GM23338 (cell line): Measurements from ENCODE around the gene STAC2. TPM values are rescaled to one million over a fixed set of nuclear protein-coding genes. Genes with fewer than 3 reads are reported as not detected.

ENCODE experiments used
- ATAC-seq: fragments of 200-7000 bp; cut with Tn5 transposase; 3 replicates; pipeline ENCODE4 v1.9.1; 2020
- DNase-seq: peaks from one replicate; pipeline ENCODE4 v3.0.0-alpha.2; 2015; ENCODE audit warnings: low spot score
- H2AFZ ChIP-seq: fragments of 200-600 bp; sonication (generic); 2 replicates; pipeline ENCODE4 v1.8.0; 2016; ENCODE audit warnings: antibody characterized with exemption, mild to moderate bottlenecking, moderate library complexity
- H3F3A ChIP-seq: fragments of 200-600 bp; sonication (generic); replicated peaks from 2 replicates; pipeline ENCODE4 v1.8.0; 2017; ENCODE audit warnings: antibody characterized with exemption, mixed run types, low read depth
- H3K27ac ChIP-seq: fragments of 200-600 bp; sonication (generic); 2 replicates; pipeline ENCODE4 v1.6.1; 2016; ENCODE audit warnings: low read depth
- H3K27me3 ChIP-seq: fragments of 200-600 bp; sonication (generic); 2 replicates; pipeline ENCODE4 v1.8.0; 2016; ENCODE audit warnings: mild to moderate bottlenecking, mixed run types, moderate library complexity; ENCODE audit not compliant: insufficient read depth
- H3K36me3 ChIP-seq: fragments of 200-600 bp; sonication (generic); 2 replicates; pipeline ENCODE4 v1.8.0; 2016; ENCODE audit warnings: mild to moderate bottlenecking; ENCODE audit not compliant: insufficient read depth
- H3K4me1 ChIP-seq: fragments of 200-600 bp; sonication (generic); 2 replicates; pipeline ENCODE4 v1.8.0; 2016; ENCODE audit warnings: mild to moderate bottlenecking, moderate library complexity; ENCODE audit not compliant: insufficient read depth
- H3K4me2 ChIP-seq: fragments of 200-600 bp; sonication (generic); 2 replicates; pipeline ENCODE4 v1.7.1; 2017; ENCODE audit warnings: mixed run types
- H3K4me3 ChIP-seq: fragments of 200-600 bp; sonication (generic); 2 replicates; pipeline ENCODE4 v1.6.1; 2016; ENCODE audit warnings: mixed run types
- H3K79me2 ChIP-seq: fragments of 200-600 bp; sonication (generic); replicated peaks from 2 replicates; pipeline ENCODE4 v1.8.0; 2017; ENCODE audit warnings: mild to moderate bottlenecking; ENCODE audit not compliant: insufficient read depth
- H3K9me2 ChIP-seq: fragments of 200-600 bp; sonication (generic); 2 replicates; pipeline ENCODE4 v1.8.0; 2017; ENCODE audit not compliant: insufficient read depth
- H4K20me1 ChIP-seq: fragments of 200-600 bp; sonication (generic); replicated peaks from 2 replicates; pipeline ENCODE4 v1.8.0; 2017; ENCODE audit warnings: mild to moderate bottlenecking; ENCODE audit not compliant: insufficient read depth
- H3K27ac Mint-ChIP-seq: 2 replicates; pipeline ENCODE4 v1.8.0; 2020; ENCODE audit warnings: inconsistent platforms, mild to moderate bottlenecking, moderate library complexity, mixed read lengths
- H3K27me3 Mint-ChIP-seq: 3 replicates; pipeline ENCODE4 v1.8.0; 2022; ENCODE audit warnings: low read depth, mild to moderate bottlenecking, moderate library complexity, mixed read lengths, inconsistent platforms; ENCODE audit not compliant: insufficient read depth, poor library complexity
- H3K36me3 Mint-ChIP-seq: 3 replicates; pipeline ENCODE4 v1.8.0; 2021; ENCODE audit warnings: low read depth, mild to moderate bottlenecking, inconsistent platforms, moderate library complexity, mixed read lengths
- H3K4me1 Mint-ChIP-seq: 3 replicates; pipeline ENCODE4 v1.8.0; 2020; ENCODE audit warnings: mild to moderate bottlenecking, inconsistent platforms, mixed read lengths
- H3K4me3 Mint-ChIP-seq: 3 replicates; pipeline ENCODE4 v1.8.0; 2021; ENCODE audit warnings: moderate library complexity, mild to moderate bottlenecking, inconsistent platforms, mixed read lengths
- H3K9me3 Mint-ChIP-seq: 3 replicates; pipeline ENCODE4 v1.8.0; 2020; ENCODE audit warnings: moderate library complexity, mild to moderate bottlenecking, inconsistent platforms, mixed read lengths
- CREB1 ChIP-seq: fragments of 250-450 bp; sonication (Bioruptor Pico); IDR thresholded peaks from 2 replicates; pipeline ENCODE4 v1.5.0; 2020; ENCODE audit warnings: low read depth, mild to moderate bottlenecking, moderate library complexity
- EZH2 ChIP-seq: fragments of 200-600 bp; sonication (generic); IDR thresholded peaks from one replicate; pipeline ENCODE4 v1.8.0; 2017; ENCODE audit warnings: antibody characterized with exemption, mild to moderate bottlenecking, low read depth; ENCODE audit not compliant: unreplicated experiment
- EZH2phosphoT487 ChIP-seq: fragments of 200-600 bp; sonication (generic); IDR thresholded peaks from one replicate; pipeline ENCODE4 v1.8.1; 2018; ENCODE audit warnings: antibody characterized with exemption; ENCODE audit not compliant: unreplicated experiment
- JUNB ChIP-seq: IDR thresholded peaks from one replicate; pipeline ENCODE4 v1.6.1; 2016; ENCODE audit warnings: antibody characterized with exemption; ENCODE audit not compliant: unreplicated experiment
- NANOG ChIP-seq: IDR thresholded peaks from 2 replicates; pipeline ENCODE4 v1.6.1; 2016; ENCODE audit warnings: antibody characterized with exemption, borderline replicate concordance
- POLR2AphosphoS5 ChIP-seq: IDR thresholded peaks from 2 replicates; pipeline ENCODE4 v1.6.1; 2016; ENCODE audit warnings: antibody characterized with exemption, low read depth
- ZNF114 ChIP-seq: fragments of 250-450 bp; sonication (Bioruptor Pico); IDR thresholded peaks from 2 replicates; pipeline ENCODE4 v1.5.0; 2020; ENCODE audit warnings: mild to moderate bottlenecking, moderate library complexity
- polyA plus RNA-seq: library from polyadenylated mRNA; unstranded; fragments of >200 nt; fragmentation: Nextera tagmentation; extraction: Ambion mirVana; gene quantifications from 2 replicates; pipeline ENCODE4 v1.2.1, GENCODE V29; 2016
- total RNA-seq: library from RNA; depleted of rRNA; stranded (reverse); fragments of >200 nt; shearing (Covaris generic); gene quantifications from 2 replicates; pipeline ENCODE4 v1.2.3, GENCODE V29; 2014
- TF ChIP-seq, protein P1 (sequence below): fragments of 250-450 bp; sonication (Bioruptor Pico); IDR thresholded peaks from 2 replicates; pipeline ENCODE4 v1.5.0; 2020; ENCODE audit warnings: mild to moderate bottlenecking, moderate library complexity
- TF ChIP-seq, protein P2 (sequence below), 2 experiments: fragments of 200-600 bp in 1 of 2; sonication (generic) in 1 of 2; conservative IDR thresholded peaks; 2 replicates each; pipeline versions ENCODE4 v1.5.1 to v1.6.1; 2016 to 2017; ENCODE audit warnings: antibody characterized with exemption in 2 of 2, low read depth in 2 of 2, mild to moderate bottlenecking in 2 of 2, moderate library complexity in 1 of 2
- TF ChIP-seq, protein P3 (sequence below): IDR thresholded peaks from 2 replicates; pipeline ENCODE4 v1.6.1; 2016; ENCODE audit warnings: antibody characterized with exemption

The STAC2 gene
- total and polyA plus RNA-seq, 2 experiments from 2014 or later = 1.9 to 3.1 TPM

DNA sequence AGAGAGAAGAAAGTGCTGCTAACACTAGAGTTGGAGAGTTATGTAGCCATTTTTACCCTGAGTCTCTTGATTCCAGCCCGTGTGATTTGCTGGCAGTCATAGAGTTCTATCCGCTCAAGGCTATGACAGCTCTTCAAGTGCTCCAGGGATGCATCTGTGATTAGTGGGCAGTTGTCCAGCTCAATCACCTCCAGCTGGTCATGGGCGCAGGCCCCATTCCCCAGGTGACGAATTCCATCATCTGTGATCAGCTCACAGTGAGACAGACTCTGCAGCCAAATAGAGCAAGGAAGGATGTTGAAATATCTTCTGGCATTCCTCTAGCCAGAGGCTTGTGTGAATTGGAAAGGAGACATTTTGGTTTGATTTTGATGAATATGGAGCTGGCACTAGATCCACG is 38.4 kb upstream of the STAC2 start (continued):
- TF ChIP-seq, protein P1, sequence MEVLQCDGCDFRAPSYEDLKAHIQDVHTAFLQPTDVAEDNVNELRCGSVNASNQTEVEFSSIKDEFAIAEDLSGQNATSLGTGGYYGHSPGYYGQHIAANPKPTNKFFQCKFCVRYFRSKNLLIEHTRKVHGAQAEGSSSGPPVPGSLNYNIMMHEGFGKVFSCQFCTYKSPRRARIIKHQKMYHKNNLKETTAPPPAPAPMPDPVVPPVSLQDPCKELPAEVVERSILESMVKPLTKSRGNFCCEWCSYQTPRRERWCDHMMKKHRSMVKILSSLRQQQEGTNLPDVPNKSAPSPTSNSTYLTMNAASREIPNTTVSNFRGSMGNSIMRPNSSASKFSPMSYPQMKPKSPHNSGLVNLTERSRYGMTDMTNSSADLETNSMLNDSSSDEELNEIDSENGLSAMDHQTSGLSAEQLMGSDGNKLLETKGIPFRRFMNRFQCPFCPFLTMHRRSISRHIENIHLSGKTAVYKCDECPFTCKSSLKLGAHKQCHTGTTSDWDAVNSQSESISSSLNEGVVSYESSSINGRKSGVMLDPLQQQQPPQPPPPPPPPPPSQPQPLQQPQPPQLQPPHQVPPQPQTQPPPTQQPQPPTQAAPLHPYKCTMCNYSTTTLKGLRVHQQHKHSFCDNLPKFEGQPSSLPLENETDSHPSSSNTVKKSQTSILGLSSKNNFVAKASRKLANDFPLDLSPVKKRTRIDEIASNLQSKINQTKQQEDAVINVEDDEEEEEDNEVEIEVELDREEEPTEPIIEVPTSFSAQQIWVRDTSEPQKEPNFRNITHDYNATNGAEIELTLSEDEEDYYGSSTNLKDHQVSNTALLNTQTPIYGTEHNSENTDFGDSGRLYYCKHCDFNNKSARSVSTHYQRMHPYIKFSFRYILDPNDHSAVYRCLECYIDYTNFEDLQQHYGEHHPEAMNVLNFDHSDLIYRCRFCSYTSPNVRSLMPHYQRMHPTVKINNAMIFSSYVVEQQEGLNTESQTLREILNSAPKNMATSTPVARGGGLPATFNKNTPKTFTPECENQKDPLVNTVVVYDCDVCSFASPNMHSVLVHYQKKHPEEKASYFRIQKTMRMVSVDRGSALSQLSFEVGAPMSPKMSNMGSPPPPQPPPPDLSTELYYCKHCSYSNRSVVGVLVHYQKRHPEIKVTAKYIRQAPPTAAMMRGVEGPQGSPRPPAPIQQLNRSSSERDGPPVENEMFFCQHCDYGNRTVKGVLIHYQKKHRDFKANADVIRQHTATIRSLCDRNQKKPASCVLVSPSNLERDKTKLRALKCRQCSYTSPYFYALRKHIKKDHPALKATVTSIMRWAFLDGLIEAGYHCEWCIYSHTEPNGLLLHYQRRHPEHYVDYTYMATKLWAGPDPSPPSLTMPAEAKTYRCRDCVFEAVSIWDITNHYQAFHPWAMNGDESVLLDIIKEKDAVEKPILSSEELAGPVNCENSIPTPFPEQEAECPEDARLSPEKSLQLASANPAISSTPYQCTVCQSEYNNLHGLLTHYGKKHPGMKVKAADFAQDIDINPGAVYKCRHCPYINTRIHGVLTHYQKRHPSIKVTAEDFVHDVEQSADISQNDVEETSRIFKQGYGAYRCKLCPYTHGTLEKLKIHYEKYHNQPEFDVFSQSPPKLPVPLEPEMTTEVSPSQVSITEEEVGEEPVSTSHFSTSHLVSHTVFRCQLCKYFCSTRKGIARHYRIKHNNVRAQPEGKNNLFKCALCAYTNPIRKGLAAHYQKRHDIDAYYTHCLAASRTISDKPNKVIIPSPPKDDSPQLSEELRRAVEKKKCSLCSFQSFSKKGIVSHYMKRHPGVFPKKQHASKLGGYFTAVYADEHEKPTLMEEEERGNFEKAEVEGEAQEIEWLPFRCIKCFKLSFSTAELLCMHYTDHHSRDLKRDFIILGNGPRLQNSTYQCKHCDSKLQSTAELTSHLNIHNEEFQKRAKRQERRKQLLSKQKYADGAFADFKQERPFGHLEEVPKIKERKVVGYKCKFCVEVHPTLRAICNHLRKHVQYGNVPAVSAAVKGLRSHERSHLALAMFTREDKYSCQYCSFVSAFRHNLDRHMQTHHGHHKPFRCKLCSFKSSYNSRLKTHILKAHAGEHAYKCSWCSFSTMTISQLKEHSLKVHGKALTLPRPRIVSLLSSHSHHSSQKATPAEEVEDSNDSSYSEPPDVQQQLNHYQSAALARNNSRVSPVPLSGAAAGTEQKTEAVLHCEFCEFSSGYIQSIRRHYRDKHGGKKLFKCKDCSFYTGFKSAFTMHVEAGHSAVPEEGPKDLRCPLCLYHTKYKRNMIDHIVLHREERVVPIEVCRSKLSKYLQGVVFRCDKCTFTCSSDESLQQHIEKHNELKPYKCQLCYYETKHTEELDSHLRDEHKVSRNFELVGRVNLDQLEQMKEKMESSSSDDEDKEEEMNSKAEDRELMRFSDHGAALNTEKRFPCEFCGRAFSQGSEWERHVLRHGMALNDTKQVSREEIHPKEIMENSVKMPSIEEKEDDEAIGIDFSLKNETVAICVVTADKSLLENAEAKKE = no peak
- no peak for TF ChIP-seq CREB1 (CRISPR knock-in tag)
- TF ChIP-seq POLR2AphosphoS5 = no peak
- no peak for TF ChIP-seq JUNB
- no peak for TF ChIP-seq NANOG
- TF ChIP-seq EZH2 = no peak
- TF ChIP-seq, protein P2, sequence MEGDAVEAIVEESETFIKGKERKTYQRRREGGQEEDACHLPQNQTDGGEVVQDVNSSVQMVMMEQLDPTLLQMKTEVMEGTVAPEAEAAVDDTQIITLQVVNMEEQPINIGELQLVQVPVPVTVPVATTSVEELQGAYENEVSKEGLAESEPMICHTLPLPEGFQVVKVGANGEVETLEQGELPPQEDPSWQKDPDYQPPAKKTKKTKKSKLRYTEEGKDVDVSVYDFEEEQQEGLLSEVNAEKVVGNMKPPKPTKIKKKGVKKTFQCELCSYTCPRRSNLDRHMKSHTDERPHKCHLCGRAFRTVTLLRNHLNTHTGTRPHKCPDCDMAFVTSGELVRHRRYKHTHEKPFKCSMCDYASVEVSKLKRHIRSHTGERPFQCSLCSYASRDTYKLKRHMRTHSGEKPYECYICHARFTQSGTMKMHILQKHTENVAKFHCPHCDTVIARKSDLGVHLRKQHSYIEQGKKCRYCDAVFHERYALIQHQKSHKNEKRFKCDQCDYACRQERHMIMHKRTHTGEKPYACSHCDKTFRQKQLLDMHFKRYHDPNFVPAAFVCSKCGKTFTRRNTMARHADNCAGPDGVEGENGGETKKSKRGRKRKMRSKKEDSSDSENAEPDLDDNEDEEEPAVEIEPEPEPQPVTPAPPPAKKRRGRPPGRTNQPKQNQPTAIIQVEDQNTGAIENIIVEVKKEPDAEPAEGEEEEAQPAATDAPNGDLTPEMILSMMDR (conservative IDR thresholded peaks at IDR 0.05; ENCODE audit: low read depth in 2 of 2) = no peak
- no peak for TF ChIP-seq ZNF114 (CRISPR knock-in tag)

DNA sequence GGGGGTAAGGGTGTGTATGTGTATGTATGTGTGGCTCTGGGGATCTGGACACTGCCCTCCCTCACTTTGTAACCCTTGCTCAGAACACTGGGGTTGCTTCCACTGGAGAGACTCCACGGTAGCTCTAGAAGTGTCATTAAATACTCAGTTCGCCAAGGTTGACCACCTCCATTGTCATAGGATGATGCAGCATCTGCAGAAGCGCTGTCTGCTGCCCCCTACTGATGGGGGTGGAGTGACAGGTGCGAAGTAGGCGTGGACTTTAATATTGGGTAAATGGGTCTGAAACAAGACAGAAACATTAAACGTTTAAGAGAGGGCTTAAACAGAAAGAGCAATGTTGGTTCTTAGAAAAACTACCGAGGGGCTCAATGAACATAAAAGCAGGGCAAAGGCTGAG is 35.5 kb upstream of the STAC2 start:
- Histone ChIP-seq H3K27me3 (no peaks in the 10 kb centered on the region), H3K27ac (no peak overlapping the region), H4K20me1 (no peaks in the 10 kb centered on the region; the same call in 1 of the 2 replicates), H3K4me1 (no peaks in the 10 kb centered on the region), H3K79me2 (no peaks in the 10 kb centered on the region), H3K36me3 (no peaks in the 10 kb centered on the region), H3F3A (no peaks in the 10 kb centered on the region), H3K9me2 (0 out of 2 replicates have a peak, but pooled peaks cover 3% of the 10 kb centered on the region), H2AFZ (no peak overlapping the region), H3K4me2 (no peak overlapping the region), H3K4me3 (no peak overlapping the region)
- H3K27me3 Mint-ChIP-seq = peaks cover 3% of the 10 kb centered on the region
- H3K9me3 Mint-ChIP-seq = no peaks in the 10 kb centered on the region
- no peak overlapping the region for H3K4me3 Mint-ChIP-seq
- peak; percentile 84 for DNase-seq
- peak; percentile 87 for ATAC-seq
- H3K36me3 Mint-ChIP-seq = peaks cover 10% of the 10 kb centered on the region
- H3K27ac Mint-ChIP-seq = peak overlapping the region; percentile 95
- peaks cover 7% of the 10 kb centered on the region for H3K4me1 Mint-ChIP-seq
- TF ChIP-seq, protein P3, sequence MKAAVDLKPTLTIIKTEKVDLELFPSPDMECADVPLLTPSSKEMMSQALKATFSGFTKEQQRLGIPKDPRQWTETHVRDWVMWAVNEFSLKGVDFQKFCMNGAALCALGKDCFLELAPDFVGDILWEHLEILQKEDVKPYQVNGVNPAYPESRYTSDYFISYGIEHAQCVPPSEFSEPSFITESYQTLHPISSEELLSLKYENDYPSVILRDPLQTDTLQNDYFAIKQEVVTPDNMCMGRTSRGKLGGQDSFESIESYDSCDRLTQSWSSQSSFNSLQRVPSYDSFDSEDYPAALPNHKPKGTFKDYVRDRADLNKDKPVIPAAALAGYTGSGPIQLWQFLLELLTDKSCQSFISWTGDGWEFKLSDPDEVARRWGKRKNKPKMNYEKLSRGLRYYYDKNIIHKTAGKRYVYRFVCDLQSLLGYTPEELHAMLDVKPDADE = no peak
- TF ChIP-seq JUNB = no peak
- no peak for TF ChIP-seq EZH2phosphoT487
